K562 (cell line): ENCODE measurements around the gene JMJD1C. TPM values are rescaled to one million over a fixed set of nuclear protein-coding genes. Genes with fewer than 3 reads are reported as not detected.

ENCODE experiments used
- C11orf30 ChIP-seq: fragments of 450-650 bp; IDR thresholded peaks from 2 replicates; pipeline ENCODE4 v1.6.1; 2016; ENCODE audit warnings: low read depth, mild to moderate bottlenecking
- CC2D1A ChIP-seq: fragments of 450-650 bp; IDR thresholded peaks from 2 replicates; pipeline ENCODE4 v1.6.1; 2017; ENCODE audit warnings: mild to moderate bottlenecking
- COPS2 ChIP-seq: fragments of 450-650 bp; conservative IDR thresholded peaks from 2 replicates; pipeline ENCODE4 v1.6.1; 2016; ENCODE audit warnings: mild to moderate bottlenecking, moderate library complexity
- CTCFL ChIP-seq: IDR thresholded peaks from 2 replicates; pipeline ENCODE4 v1.6.1; 2011; ENCODE audit warnings: borderline replicate concordance, low read depth, mild to moderate bottlenecking, moderate library complexity, low read length; ENCODE audit not compliant: insufficient read depth, poor library complexity, severe bottlenecking
- E2F3 ChIP-seq: fragments of 250-450 bp; sonication (Bioruptor Pico); IDR thresholded peaks from 2 replicates; pipeline ENCODE4 v1.4.0; 2020; ENCODE audit warnings: mild to moderate bottlenecking
- FOXA3 ChIP-seq, 2 experiments: fragments of 450-650 bp in 1 of 2; sonication (generic) in 1 of 2; formaldehyde crosslinking; IDR thresholded peaks in 1 of 2; conservative IDR thresholded peaks in 1 of 2; 2 replicates each; pipeline versions ENCODE4 v1.4.0 to v1.8.0; 2020 to 2022; ENCODE audit warnings: mild to moderate bottlenecking in 2 of 2, missing genetic modification reagents in 1 of 2
- KDM1A ChIP-seq, 2 experiments: fragments of 450-650 bp; IDR thresholded peaks; 2 replicates each; pipeline ENCODE4 v1.6.1; 2016; ENCODE audit warnings: mild to moderate bottlenecking in 2 of 2
- RBM25 ChIP-seq: fragments of 200-400 bp; formaldehyde crosslinking; IDR thresholded peaks from 2 replicates; pipeline ENCODE4 v1.6.1; 2018; ENCODE audit warnings: low read length, low read depth, moderate library complexity; ENCODE audit not compliant: severe bottlenecking
- TRIM28 ChIP-seq: fragments of 450-650 bp; IDR thresholded peaks from 2 replicates; pipeline ENCODE4 v1.6.1; 2017
- ZBTB7A ChIP-seq: IDR thresholded peaks from 2 replicates; pipeline ENCODE4 v1.6.1; 2011; ENCODE audit warnings: low read depth, mild to moderate bottlenecking, low read length, moderate library complexity, borderline replicate concordance; ENCODE audit not compliant: control insufficient read depth
- ZBTB8A ChIP-seq: fragments of 450-650 bp; IDR thresholded peaks from 2 replicates; pipeline ENCODE4 v1.6.1; 2018; ENCODE audit warnings: mild to moderate bottlenecking, moderate library complexity; ENCODE audit not compliant: partially characterized antibody
- ZNF280B ChIP-seq: fragments of 250-450 bp; sonication (Bioruptor Pico); IDR thresholded peaks from 2 replicates; pipeline ENCODE4 v1.5.1; 2021; ENCODE audit warnings: mild to moderate bottlenecking
- ZNF318 ChIP-seq, 2 experiments: fragments of 450-650 bp; IDR thresholded peaks; 2 replicates each; pipeline ENCODE4 v1.6.1; 2016; ENCODE audit warnings: mild to moderate bottlenecking in 2 of 2, borderline replicate concordance in 1 of 2, low read depth in 1 of 2, moderate library complexity in 1 of 2
- ZNF830 ChIP-seq: fragments of 250-450 bp; sonication (Bioruptor Pico); IDR thresholded peaks from 2 replicates; pipeline ENCODE4 v1.5.0; 2021; ENCODE audit warnings: mild to moderate bottlenecking
- ZSCAN29 ChIP-seq: fragments of 450-650 bp; IDR thresholded peaks from 2 replicates; pipeline ENCODE4 v1.6.1; 2017
- polyA plus RNA-seq, 8 experiments: library from polyadenylated mRNA; depleted of rRNA in 4 of 8; stranded (reverse) in 5 of 8; unstranded in 3 of 8; fragments of >200 nt; fragmentation: Nextera tagmentation in 2 of 8; fragmentation: Illumina TruSeq in 1 of 8; extraction: Ambion mirVana in 2 of 8; extraction: Trizol in 1 of 8; gene quantifications; 2 replicates each; pipeline versions ENCODE4 v1.2.1 to v1.2.3, GENCODE V29; 2011 to 2014; ENCODE audit warnings: inconsistent platforms in 1 of 8, missing spikeins in 1 of 8
- total RNA-seq, 7 experiments: library from RNA; depleted of rRNA in 6 of 7; stranded (reverse); fragments of >200 nt in 6 of 7; fragmentation: Illumina TruSeq in 2 of 7; extraction: Trizol in 2 of 7; gene quantifications; 2 replicates each; pipeline versions ENCODE4 v1.2.1 to v1.2.3, GENCODE V29; 2011 to 2021; ENCODE audit warnings: low replicate concordance in 1 of 7
- TF ChIP-seq, protein P1 (sequence below): fragments of 250-450 bp; sonication (Bioruptor Pico); IDR thresholded peaks from 2 replicates; pipeline ENCODE4 v1.9.0; 2021; ENCODE audit warnings: mild to moderate bottlenecking

Gene JMJD1C
- total and polyA plus RNA-seq, 9 of the 15 experiments (the other 6 are each of a cell fraction or from before 2014, with no cell fraction given) = 25.3 to 68.0 (median 47.2) TPM

DNA sequence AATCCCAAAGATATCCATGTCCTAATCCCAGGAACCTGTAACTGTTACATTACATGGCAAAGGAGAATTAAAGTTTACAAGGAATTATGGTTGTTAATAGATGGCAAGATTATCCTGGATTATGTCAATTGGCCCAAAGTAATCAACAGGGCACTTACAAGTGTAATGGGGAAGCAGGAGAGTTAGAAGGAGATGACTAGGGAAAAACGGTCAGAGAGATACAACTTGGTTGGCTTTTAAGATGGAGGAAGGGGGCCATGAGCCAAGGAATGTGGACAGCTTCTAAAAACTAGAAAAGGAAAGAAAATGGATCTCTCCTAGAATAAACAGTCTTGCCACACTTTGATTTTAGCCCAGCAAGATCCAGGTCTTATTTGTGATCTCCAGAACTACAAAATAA lies 3.3 kb downstream of the JMJD1C start (continued):
- TF ChIP-seq CTCFL = no peak
- peak; percentile 43 for TF ChIP-seq ZBTB8A
- no peak for TF ChIP-seq ZNF318 (IDR thresholded peaks at IDR 0.05; ENCODE audit: borderline replicate concordance in 1 of 2, low read depth in 1 of 2)
- no peak for TF ChIP-seq TRIM28
- no peak for TF ChIP-seq ZBTB7A
- TF ChIP-seq COPS2 = no peak
- TF ChIP-seq KDM1A (IDR thresholded peaks at IDR 0.05) = peak in 1 of 2 experiments; percentile 62; a peak in 1 of 4 replicates
- TF ChIP-seq E2F3 (CRISPR knock-in tag) = no peak
- TF ChIP-seq C11orf30 = 0 out of 2 replicates have a peak, but pooled peaks have one; percentile 18
- TF ChIP-seq RBM25 = peak; percentile 69
- TF ChIP-seq, protein P1, sequence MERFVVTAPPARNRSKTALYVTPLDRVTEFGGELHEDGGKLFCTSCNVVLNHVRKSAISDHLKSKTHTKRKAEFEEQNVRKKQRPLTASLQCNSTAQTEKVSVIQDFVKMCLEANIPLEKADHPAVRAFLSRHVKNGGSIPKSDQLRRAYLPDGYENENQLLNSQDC = no peak
- TF ChIP-seq ZSCAN29 = no peak
- peak; percentile 72 for TF ChIP-seq CC2D1A
- no peak for TF ChIP-seq ZNF830 (CRISPR knock-in tag)
- TF ChIP-seq FOXA3 (CRISPR knock-in tag; conservative IDR thresholded peaks at IDR 0.05 in 1 of 2, IDR thresholded peaks at IDR 0.05 in 1 of 2) = no peak
- TF ChIP-seq ZNF280B = no peak
